ENCODE results near the gene PLCL2.

The PLCL2 gene

DNA sequence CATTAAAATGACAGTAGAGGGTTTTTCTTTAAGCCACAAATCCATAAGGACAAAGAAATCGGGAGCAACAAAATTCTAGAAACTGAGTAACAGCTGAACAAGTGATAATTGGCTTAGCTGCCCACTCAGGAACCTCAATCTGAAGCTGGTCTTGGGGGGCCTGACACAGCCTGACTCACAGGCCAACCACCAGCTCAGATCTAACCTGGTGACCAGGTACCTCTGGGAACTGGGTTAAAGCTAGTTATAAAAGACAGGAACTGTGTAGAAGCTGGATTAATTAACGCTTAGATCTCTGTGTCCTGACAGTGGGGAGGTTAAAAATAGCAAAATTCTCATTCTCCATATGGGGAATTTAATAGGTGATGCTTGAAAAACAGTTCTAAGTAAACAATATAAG is 161.9 kb downstream of the PLCL2 start:
- no peak for DNase-seq (ENCODE audit: low read depth)
- TF ChIP-seq, protein P1, sequence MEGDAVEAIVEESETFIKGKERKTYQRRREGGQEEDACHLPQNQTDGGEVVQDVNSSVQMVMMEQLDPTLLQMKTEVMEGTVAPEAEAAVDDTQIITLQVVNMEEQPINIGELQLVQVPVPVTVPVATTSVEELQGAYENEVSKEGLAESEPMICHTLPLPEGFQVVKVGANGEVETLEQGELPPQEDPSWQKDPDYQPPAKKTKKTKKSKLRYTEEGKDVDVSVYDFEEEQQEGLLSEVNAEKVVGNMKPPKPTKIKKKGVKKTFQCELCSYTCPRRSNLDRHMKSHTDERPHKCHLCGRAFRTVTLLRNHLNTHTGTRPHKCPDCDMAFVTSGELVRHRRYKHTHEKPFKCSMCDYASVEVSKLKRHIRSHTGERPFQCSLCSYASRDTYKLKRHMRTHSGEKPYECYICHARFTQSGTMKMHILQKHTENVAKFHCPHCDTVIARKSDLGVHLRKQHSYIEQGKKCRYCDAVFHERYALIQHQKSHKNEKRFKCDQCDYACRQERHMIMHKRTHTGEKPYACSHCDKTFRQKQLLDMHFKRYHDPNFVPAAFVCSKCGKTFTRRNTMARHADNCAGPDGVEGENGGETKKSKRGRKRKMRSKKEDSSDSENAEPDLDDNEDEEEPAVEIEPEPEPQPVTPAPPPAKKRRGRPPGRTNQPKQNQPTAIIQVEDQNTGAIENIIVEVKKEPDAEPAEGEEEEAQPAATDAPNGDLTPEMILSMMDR (IDR thresholded peaks at IDR 0.05; ENCODE audit: low read length, missing control alignments), result no peak
- no peak overlapping the region for H3K4me3 ChIP-seq (replicated peaks; ENCODE audit: low read depth, low read length)

GRCh38 chr3:17047162-17047561 is 162.4 kb downstream of the PLCL2 start:
- TF ChIP-seq, protein P1 (IDR thresholded peaks at IDR 0.05; ENCODE audit: low read length, missing control alignments), result no peak
- no peak overlapping the region for H3K4me3 ChIP-seq (replicated peaks; ENCODE audit: low read depth, low read length)
- no peak for DNase-seq (ENCODE audit: low read depth)

- TF ChIP-seq, protein P1 (IDR thresholded peaks at IDR 0.05; ENCODE audit: low read length, missing control alignments), result no peak
- no peak overlapping the region for H3K4me3 ChIP-seq (replicated peaks; ENCODE audit: low read depth, low read length)
- DNase-seq (ENCODE audit: low read depth), result no peak
Observed at GRCh38 chr3:17047894-17048293, 163.1 kb downstream of the PLCL2 start.

DNA sequence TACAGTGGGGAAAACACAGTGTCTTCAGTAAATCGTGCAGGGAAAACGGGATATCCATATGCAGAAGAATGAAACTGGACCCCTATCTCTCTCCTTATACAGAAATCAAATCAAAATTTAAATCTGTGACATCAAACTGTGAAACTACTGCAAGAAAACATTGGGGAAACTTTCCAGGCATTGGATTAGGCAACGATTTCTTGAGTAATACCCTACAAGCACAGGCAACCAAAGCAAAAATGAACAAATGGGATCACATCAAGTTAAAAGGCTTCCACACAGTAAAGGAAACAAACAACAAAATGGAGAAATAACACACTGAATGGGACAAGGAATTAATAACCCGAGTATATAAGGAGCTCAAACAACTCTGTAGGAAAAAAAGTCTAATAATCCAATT is 165.3 kb downstream of the PLCL2 start:
- TF ChIP-seq, protein P1 (IDR thresholded peaks at IDR 0.05; ENCODE audit: low read length, missing control alignments), result no peak
- peak; percentile 18 for DNase-seq (ENCODE audit: low read depth)

DNA sequence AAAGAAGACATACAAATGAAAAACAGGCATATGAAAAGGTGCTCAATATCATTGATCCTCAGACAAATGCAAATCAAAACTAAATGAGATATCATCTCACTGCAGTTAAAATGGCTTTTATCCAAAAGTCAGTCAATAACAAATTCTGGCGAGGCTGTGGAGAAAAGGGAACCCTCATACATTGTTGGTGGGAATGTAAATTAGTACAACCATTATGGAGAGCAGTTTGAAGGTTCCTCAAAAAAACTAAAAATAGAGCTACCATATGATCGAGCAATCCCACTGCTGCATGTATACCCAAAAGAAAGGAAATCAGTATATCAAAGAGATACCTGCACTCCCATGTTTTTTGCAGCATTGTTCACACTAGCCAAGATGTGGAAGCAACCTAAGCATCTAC is 165.8 kb downstream of the PLCL2 start:
- no peak for DNase-seq (ENCODE audit: low read depth)
- no peak overlapping the region for H3K4me3 ChIP-seq (replicated peaks; ENCODE audit: low read depth, low read length)
- TF ChIP-seq, protein P1 (IDR thresholded peaks at IDR 0.05; ENCODE audit: low read length, missing control alignments), result no peak

More for the DNA sequence above, 165.3 kb downstream of the PLCL2 start:
- no peak overlapping the region for H3K4me3 ChIP-seq (replicated peaks; ENCODE audit: low read depth, low read length)

GRCh38 chr3:17052363-17052762 is 167.6 kb downstream of the PLCL2 start:
- DNase-seq (ENCODE audit: low read depth), result no peak
- H3K4me3 ChIP-seq (replicated peaks; ENCODE audit: low read depth, low read length), result no peak overlapping the region
- TF ChIP-seq, protein P1 (IDR thresholded peaks at IDR 0.05; ENCODE audit: low read length, missing control alignments), result no peak

GRCh38 chr3:17054301-17054981 is 169.7 kb downstream of the PLCL2 start:
- TF ChIP-seq, protein P1 (IDR thresholded peaks at IDR 0.05; ENCODE audit: low read length, missing control alignments), result no peak
- no peak for DNase-seq (ENCODE audit: low read depth)
- no peak overlapping the region for H3K4me3 ChIP-seq (replicated peaks; ENCODE audit: low read depth, low read length)
